SK-N-MC (cell line): Measurements from ENCODE around the gene ARHGAP32.

Experiments used
- EZH2 ChIP-seq: fragments of 200-600 bp; sonication (generic); IDR thresholded peaks from one replicate; pipeline ENCODE4 v1.6.1; 2017; ENCODE audit warnings: antibody characterized with exemption
- FOXP2 ChIP-seq: optimal IDR thresholded peaks from 2 replicates; pipeline ENCODE3; 2011; ENCODE audit warnings: mild to moderate bottlenecking, moderate library complexity; ENCODE audit not compliant: insufficient read depth; ENCODE audit errors: extremely low read length, control extremely low read depth
- POLR2AphosphoS5 ChIP-seq: IDR thresholded peaks from 2 replicates; pipeline ENCODE4 v1.6.1; 2012; ENCODE audit warnings: mild to moderate bottlenecking, low read depth, low read length, borderline replicate concordance

DNA sequence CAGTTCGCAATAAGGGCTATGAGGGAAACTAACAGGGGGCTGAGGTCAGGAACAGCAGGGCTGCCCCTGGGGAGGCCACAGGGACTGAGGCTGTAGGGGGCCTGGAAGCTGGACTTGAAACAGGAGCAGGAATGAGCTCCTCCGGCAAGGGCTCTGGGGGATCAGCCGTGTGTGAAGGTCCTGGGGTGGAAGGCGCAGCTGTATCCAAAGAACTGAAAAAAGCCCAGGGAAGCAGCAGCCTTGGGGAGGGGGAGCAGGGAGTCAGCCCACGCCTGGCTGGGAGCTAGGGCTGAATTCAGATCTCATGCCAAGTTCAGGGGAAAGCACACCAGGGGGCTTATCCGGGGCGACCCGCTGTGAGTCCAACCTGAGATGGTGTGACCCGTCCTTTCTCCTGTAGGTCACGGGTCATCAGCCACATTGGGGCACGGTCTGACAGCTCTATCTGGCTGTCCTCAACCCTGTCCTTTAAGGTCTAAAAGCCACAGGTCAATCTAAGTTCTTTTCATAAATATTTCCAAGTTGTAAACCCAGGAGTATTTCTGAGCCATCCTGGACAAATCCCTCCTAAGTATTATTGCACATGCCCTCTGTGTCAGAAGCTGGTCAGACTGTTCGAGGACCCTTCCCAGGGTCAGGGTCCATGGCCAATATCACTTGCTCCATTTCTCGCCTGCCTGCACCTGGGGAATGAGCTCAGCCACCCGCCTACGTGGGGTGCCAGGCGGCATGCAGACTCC is 267.4 kb downstream of the ARHGAP32 start:
- no peak for TF ChIP-seq EZH2
- no peak for TF ChIP-seq POLR2AphosphoS5
- TF ChIP-seq FOXP2, result no peak
